ENCODE results near the gene POGK.
"Not testable (repeated sequence)": the region's sequence is repeated elsewhere in the genome, so short reads cannot be mapped to it uniquely, and the experiment has no call there.

DNA sequence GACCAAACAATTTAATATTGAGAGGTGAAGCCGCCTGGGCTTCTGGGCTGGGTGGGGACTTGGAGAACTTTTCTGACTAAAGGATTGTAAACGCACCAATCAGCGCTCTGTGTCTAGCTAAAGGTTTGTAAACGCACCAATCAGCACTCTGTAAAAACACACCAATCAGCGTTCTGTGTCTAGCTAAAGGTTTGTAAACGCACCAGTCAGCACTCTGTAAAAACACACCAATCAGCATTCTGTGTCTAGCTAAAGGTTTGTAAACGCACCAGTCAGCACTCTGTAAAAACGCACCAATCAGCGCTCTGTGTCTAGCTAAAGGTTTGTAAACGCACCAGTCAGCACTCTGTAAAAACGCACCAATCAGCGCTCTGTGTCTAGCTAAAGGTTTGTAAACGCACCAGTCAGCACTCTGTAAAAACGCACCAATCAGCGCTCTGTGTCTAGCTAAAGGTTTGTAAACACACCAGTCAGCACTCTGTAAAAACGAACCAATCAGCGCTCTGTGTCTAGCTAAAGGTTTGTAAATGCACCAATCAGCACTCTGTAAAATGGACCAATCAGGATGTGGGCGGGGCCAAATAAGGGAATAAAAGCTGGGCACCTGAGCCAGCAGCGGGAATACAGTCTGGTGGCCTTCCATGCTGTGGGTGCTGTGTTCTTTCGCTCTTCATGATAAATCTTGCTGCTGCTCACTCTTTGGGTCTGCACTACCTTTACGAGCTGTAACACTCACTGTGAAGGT, 39.1 kb downstream of the POGK start:
- TF ChIP-seq, protein P1, sequence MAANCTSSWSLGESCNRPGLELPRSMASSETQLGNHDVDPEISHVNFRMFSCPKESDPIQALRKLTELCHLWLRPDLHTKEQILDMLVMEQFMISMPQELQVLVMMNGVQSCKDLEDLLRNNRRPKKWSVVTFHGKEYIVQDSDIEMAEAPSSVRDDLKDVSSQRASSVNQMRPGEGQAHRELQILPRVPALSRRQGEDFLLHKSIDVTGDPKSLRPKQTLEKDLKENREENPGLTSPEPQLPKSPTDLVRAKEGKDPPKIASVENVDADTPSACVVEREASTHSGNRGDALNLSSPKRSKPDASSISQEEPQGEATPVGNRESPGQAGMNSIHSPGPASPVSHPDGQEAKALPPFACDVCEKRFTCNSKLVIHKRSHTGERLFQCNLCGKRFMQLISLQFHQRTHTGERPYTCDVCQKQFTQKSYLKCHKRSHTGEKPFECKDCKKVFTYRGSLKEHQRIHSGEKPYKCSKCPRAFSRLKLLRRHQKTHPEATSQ (tag by site-specific recombination; IDR thresholded peaks at IDR 0.05): not testable (repeated sequence)
- TF ChIP-seq, protein P2, sequence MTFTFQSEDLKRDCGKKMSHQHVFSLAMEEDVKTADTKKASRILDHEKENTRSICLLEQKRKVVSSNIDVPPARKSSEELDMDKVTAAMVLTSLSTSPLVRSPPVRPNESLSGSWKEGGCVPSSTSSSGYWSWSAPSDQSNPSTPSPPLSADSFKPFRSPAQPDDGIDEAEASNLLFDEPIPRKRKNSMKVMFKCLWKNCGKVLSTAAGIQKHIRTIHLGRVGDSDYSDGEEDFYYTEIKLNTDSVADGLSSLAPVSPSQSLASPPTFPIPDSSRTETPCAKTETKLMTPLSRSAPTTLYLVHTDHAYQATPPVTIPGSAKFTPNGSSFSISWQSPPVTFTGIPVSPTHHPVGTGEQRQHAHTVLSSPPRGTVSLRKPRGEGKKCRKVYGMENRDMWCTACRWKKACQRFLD (tag by site-specific recombination; IDR thresholded peaks at IDR 0.05): not testable (repeated sequence)
- not testable (repeated sequence) for TF ChIP-seq ZNF768 (tag by site-specific recombination; IDR thresholded peaks at IDR 0.05); ZNF239 (tag by site-specific recombination; IDR thresholded peaks at IDR 0.05); ZNF510 (tag by site-specific recombination; IDR thresholded peaks at IDR 0.05; ENCODE audit: insufficient replicate concordance); KLF16 (tag by site-specific recombination; IDR thresholded peaks at IDR 0.05); ZNF776 (tag by site-specific recombination; IDR thresholded peaks at IDR 0.05; ENCODE audit: borderline replicate concordance); ZNF843 (tag by site-specific recombination; IDR thresholded peaks at IDR 0.05); ZNF623 (tag by site-specific recombination; IDR thresholded peaks at IDR 0.05); SCRT2 (tag by site-specific recombination; IDR thresholded peaks at IDR 0.05)
- TF ChIP-seq, protein P3, sequence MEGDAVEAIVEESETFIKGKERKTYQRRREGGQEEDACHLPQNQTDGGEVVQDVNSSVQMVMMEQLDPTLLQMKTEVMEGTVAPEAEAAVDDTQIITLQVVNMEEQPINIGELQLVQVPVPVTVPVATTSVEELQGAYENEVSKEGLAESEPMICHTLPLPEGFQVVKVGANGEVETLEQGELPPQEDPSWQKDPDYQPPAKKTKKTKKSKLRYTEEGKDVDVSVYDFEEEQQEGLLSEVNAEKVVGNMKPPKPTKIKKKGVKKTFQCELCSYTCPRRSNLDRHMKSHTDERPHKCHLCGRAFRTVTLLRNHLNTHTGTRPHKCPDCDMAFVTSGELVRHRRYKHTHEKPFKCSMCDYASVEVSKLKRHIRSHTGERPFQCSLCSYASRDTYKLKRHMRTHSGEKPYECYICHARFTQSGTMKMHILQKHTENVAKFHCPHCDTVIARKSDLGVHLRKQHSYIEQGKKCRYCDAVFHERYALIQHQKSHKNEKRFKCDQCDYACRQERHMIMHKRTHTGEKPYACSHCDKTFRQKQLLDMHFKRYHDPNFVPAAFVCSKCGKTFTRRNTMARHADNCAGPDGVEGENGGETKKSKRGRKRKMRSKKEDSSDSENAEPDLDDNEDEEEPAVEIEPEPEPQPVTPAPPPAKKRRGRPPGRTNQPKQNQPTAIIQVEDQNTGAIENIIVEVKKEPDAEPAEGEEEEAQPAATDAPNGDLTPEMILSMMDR (tag by site-specific recombination; IDR thresholded peaks at IDR 0.05): not testable (repeated sequence)
- TF ChIP-seq, protein P4, sequence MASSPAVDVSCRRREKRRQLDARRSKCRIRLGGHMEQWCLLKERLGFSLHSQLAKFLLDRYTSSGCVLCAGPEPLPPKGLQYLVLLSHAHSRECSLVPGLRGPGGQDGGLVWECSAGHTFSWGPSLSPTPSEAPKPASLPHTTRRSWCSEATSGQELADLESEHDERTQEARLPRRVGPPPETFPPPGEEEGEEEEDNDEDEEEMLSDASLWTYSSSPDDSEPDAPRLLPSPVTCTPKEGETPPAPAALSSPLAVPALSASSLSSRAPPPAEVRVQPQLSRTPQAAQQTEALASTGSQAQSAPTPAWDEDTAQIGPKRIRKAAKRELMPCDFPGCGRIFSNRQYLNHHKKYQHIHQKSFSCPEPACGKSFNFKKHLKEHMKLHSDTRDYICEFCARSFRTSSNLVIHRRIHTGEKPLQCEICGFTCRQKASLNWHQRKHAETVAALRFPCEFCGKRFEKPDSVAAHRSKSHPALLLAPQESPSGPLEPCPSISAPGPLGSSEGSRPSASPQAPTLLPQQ (tag by site-specific recombination; IDR thresholded peaks at IDR 0.05): not testable (repeated sequence)
- TF ChIP-seq, protein P5, sequence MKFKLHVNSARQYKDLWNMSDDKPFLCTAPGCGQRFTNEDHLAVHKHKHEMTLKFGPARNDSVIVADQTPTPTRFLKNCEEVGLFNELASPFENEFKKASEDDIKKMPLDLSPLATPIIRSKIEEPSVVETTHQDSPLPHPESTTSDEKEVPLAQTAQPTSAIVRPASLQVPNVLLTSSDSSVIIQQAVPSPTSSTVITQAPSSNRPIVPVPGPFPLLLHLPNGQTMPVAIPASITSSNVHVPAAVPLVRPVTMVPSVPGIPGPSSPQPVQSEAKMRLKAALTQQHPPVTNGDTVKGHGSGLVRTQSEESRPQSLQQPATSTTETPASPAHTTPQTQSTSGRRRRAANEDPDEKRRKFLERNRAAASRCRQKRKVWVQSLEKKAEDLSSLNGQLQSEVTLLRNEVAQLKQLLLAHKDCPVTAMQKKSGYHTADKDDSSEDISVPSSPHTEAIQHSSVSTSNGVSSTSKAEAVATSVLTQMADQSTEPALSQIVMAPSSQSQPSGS (tag by site-specific recombination; IDR thresholded peaks at IDR 0.05; ENCODE audit: low read depth): not testable (repeated sequence)
- TF ChIP-seq, protein P6, sequence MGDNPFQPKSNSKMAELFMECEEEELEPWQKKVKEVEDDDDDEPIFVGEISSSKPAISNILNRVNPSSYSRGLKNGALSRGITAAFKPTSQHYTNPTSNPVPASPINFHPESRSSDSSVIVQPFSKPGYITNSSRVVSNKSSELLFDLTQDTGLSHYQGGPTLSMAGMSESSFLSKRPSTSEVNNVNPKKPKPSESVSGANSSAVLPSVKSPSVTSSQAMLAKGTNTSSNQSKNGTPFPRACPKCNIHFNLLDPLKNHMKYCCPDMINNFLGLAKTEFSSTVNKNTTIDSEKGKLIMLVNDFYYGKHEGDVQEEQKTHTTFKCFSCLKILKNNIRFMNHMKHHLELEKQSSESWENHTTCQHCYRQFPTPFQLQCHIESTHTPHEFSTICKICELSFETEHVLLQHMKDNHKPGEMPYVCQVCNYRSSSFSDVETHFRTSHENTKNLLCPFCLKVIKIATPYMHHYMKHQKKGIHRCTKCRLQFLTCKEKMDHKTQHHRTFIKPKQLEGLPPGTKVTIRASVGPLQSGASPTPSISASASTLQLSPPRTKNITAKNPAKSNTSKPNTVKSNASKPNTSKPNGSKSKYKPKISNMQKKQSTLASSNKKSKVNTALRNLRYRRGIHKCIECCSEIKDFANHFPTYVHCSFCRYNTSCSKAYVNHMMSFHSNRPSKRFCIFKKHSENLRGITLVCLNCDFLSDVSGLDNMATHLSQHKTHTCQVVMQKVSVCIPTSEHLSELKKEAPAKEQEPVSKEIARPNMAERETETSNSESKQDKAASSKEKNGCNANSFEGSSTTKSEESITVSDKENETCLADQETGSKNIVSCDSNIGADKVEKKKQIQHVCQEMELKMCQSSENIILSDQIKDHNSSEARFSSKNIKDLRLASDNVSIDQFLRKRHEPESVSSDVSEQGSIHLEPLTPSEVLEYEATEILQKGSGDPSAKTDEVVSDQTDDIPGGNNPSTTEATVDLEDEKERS (tag by site-specific recombination; IDR thresholded peaks at IDR 0.05): not testable (repeated sequence)

Data from HEK293 (cell line).